Kidney (tissue), 14 donors: ENCODE results near the gene ZNF580. TPM values are rescaled to one million over a fixed set of nuclear protein-coding genes. Genes with fewer than 3 reads are reported as not detected.

ENCODE experiments used
- DNase-seq, 5 donors: peaks; one replicate each; pipeline ENCODE4 v3.0.0-alpha.2; 2013 to 2020
- FAIRE-seq: peaks from 2 replicates; lab custom pipeline; 2012; peaks lifted over from hg19 to GRCh38; lab: Jason Lieb, UNC
- H3K27ac ChIP-seq, 2 donors: one replicate each; pipeline ENCODE4 v1.7.0; 2013; ENCODE audit warnings: low read depth in 2 of 2, low read length in 2 of 2, inconsistent platforms in 1 of 2
- H3K27me3 ChIP-seq: one replicate; pipeline ENCODE4 v1.7.1; 2013; ENCODE audit warnings: low read length, inconsistent platforms; ENCODE audit not compliant: control insufficient read depth, insufficient read depth
- H3K36me3 ChIP-seq, 3 donors: one replicate each; pipeline versions ENCODE4 v1.7.0 to v1.7.1; 2013; ENCODE audit warnings: low read length in 3 of 3, control low read depth in 1 of 3, inconsistent platforms in 1 of 3; ENCODE audit not compliant: insufficient read depth in 3 of 3, control insufficient read depth in 2 of 3
- H3K4me1 ChIP-seq, 3 donors: one replicate each; pipeline versions ENCODE4 v1.7.0 to v1.7.1; 2013; ENCODE audit warnings: low read length in 3 of 3, inconsistent platforms in 1 of 3, low read depth in 1 of 3; ENCODE audit not compliant: control insufficient read depth in 2 of 3, insufficient read depth in 2 of 3
- H3K4me3 ChIP-seq, 3 donors: one replicate each; pipeline versions ENCODE4 v1.7.0 to v1.8.1; 2013; ENCODE audit warnings: low read length in 3 of 3, control low read depth in 1 of 3, inconsistent platforms in 1 of 3
- H3K9ac ChIP-seq, 3 donors: one replicate each; pipeline versions ENCODE4 v1.7.0 to v1.7.1; 2013; ENCODE audit warnings: low read length in 3 of 3, control low read depth in 1 of 3, inconsistent platforms in 1 of 3
- H3K9me3 ChIP-seq, 3 donors: one replicate each; pipeline versions ENCODE4 v1.7.0 to v1.7.1; 2013; ENCODE audit warnings: low read length in 3 of 3, control low read depth in 1 of 3, inconsistent platforms in 1 of 3; ENCODE audit not compliant: control insufficient read depth in 2 of 3, insufficient read depth in 1 of 3
- intact Hi-C: fragments of 100-400 bp; cut with DNase I; formaldehyde crosslinking; loops from one replicate; pipeline ENCODE4 v1.11.1; 2022
- polyA plus RNA-seq: library from polyadenylated mRNA; stranded (reverse); fragments of 350-450 nt; fragmentation: Illumina TruSeq; extraction: RNeasy Lipid Tissue Mini Kit (QIAGEN cat#74804); gene quantifications from one replicate; pipeline ENCODE4 v1.2.3, GENCODE V29; 2014; ENCODE audit warnings: low read depth, low replicate concordance; ENCODE audit not compliant: insufficient read depth
- total RNA-seq: library from RNA; stranded (reverse); fragmentation: NEBNext Ultra II Directional; extraction: Animal tissue kit (Norgen Biotek cat#: 25700); gene quantifications from one replicate; pipeline ENCODE4 v1.2.1, GENCODE V29; 2021
- TF ChIP-seq, protein P1 (sequence below): IDR thresholded peaks from 3 replicates; pipeline ENCODE4 v1.5.1; 2012; ENCODE audit warnings: mild to moderate bottlenecking, moderate library complexity, borderline replicate concordance; ENCODE audit not compliant: insufficient read depth; ENCODE audit errors: extremely low read depth
- donor health status: control.
- donor health status: control.
- donor health status: control.
- donor health status: control.
- donor health status: control.
- donor health status: DM: yes; HTN: yes; CAD: no.
- donor health status: Normal renal cell carcinoma (clear cell type).

The ZNF580 gene
- total and polyA plus RNA-seq, 2 donors from 2014 or later = 47.0 to 56.8 TPM

DNA sequence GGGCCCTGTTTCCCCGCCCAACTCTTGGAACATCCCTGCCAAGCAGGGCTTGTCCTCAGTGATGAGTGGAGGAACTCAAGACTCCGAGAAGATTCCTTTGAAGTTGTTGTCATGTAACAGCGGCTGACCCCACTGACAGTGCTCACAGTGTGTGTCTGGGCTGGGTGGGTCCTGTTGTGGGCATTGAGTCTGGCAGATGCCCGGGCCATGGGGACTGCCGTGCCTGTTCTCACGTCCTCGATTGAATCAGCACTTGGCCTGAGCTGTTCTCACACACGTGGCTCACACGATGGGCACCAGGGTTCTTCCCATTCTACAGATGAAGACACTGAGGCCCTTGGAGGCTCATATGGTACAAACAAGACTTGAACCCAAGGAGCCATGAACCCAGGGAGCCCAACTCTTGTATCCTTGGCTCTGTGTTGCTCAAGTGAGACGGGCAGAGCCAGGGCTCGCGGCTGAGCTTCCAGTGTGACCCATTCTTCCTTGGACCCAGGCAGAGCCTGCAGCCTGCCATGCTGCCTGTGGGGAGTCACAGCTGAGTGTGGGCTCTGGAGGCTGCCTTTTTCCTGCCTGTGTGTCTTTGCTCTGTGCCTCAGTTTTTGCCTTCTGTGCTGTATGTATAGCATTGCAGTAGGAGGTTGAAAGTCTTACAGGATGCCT lies 25.7 kb downstream of the ZNF580 start:
- no peak overlapping the region for H3K9ac ChIP-seq
- no peak overlapping the region for H3K4me3 ChIP-seq
- H3K27ac ChIP-seq = no peak overlapping the region
- no peaks in the 10 kb centered on the region for H3K9me3 ChIP-seq
- intact Hi-C loops = no loop called here
- peaks cover 0 to 8% (median 6%) of the 10 kb centered on the region in 3 donors for H3K4me1 ChIP-seq
- no peaks in the 10 kb centered on the region for H3K27me3 ChIP-seq
- FAIRE-seq (no peak), DNase-seq (peak in 1 of 5 donors; percentile 54)
- TF ChIP-seq, protein P1, sequence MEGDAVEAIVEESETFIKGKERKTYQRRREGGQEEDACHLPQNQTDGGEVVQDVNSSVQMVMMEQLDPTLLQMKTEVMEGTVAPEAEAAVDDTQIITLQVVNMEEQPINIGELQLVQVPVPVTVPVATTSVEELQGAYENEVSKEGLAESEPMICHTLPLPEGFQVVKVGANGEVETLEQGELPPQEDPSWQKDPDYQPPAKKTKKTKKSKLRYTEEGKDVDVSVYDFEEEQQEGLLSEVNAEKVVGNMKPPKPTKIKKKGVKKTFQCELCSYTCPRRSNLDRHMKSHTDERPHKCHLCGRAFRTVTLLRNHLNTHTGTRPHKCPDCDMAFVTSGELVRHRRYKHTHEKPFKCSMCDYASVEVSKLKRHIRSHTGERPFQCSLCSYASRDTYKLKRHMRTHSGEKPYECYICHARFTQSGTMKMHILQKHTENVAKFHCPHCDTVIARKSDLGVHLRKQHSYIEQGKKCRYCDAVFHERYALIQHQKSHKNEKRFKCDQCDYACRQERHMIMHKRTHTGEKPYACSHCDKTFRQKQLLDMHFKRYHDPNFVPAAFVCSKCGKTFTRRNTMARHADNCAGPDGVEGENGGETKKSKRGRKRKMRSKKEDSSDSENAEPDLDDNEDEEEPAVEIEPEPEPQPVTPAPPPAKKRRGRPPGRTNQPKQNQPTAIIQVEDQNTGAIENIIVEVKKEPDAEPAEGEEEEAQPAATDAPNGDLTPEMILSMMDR = no peak
- peaks cover 9 to 81% (median 56%) of the 10 kb centered on the region in 3 donors for H3K36me3 ChIP-seq

DNA sequence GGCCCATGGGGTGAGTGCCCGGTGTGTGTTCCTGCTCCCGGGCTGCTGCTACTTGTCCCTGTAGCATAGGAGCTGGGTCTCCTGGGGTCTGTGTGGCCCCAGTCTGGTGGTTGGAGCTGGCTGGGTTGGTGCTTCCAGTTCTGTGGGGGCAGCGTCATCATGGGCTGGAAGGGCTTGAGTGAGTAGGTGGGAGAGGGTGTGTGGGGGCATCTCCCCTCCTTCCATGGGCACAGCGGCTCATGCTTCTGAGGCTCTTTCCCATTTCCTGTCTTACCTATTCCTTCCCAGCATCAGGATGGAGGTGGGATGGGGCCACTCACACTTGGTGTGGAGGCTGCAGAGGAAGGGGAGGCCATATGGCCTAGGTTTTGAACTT lies 26.2 kb downstream of the ZNF580 start:
- Histone ChIP-seq H3K27me3 (no peaks in the 10 kb centered on the region), H3K9me3 (no peaks in the 10 kb centered on the region), H3K36me3 (peaks cover 9 to 76% (median 51%) of the 10 kb centered on the region in 3 donors), H3K4me1 (peaks cover 0 to 8% (median 6%) of the 10 kb centered on the region in 3 donors), H3K27ac (no peak overlapping the region), H3K9ac (no peak overlapping the region), H3K4me3 (no peak overlapping the region)
- FAIRE-seq (no peak), DNase-seq (peak in 1 of 5 donors; percentile 61)
- TF ChIP-seq, protein P1 = no peak
- intact Hi-C loops = no loop called here

DNA sequence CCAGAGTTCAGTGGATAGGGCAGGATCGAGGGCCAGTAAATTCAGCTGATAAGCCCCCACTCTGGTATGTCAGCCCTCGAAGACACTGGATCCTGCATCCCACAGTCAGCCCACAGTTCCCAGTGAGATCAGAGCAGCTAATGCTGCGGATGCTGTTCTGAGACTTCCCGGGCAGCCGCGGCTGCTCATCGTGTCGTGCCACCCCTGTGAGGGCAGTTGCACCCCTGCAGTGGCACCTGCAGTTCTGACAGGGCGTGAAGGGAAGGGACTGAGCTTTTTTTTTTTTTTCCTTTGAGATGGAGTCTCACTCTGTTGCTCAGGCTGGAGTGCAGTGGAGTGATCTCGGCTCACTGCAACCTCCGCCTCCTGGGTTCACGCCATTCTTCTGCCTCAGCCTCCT lies 26.7 kb downstream of the ZNF580 start:
- FAIRE-seq (no peak), DNase-seq (peak in 1 of 5 donors; percentile 29)
- Histone ChIP-seq H3K4me1 (peaks cover 0 to 8% (median 6%) of the 10 kb centered on the region in 3 donors), H3K9me3 (no peaks in the 10 kb centered on the region), H3K4me3 (no peak overlapping the region), H3K36me3 (peaks cover 9 to 72% (median 50%) of the 10 kb centered on the region in 3 donors), H3K27ac (no peak overlapping the region), H3K27me3 (no peaks in the 10 kb centered on the region), H3K9ac (no peak overlapping the region)
- TF ChIP-seq, protein P1 = no peak
- intact Hi-C loops = no loop called here

DNA sequence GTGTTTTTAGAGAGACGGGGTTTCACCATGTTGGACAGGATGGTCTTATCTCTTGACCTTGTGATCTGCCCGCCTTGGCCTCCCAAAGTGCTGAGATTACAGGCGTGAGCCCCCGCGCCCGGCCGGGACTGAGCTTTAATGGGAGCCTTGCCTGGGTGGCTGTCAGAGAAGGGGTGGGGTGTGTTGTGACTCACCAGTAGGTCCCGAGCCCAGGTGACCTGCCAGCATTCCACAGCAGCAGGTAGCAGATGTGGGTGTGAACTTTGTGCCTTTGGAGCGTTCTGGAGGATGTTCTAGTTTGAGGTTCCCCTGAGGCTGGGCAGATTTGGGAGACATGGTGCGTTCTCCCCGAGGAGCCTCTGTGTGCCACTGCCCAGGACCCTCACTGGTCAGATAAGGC lies 27.2 kb downstream of the ZNF580 start:
- Histone ChIP-seq H3K9ac (no peak overlapping the region), H3K36me3 (peaks cover 5 to 67% (median 46%) of the 10 kb centered on the region in 3 donors), H3K4me1 (peaks cover 0 to 8% (median 6%) of the 10 kb centered on the region in 3 donors), H3K4me3 (no peak overlapping the region), H3K27ac (no peak overlapping the region), H3K27me3 (no peaks in the 10 kb centered on the region), H3K9me3 (no peaks in the 10 kb centered on the region)
- intact Hi-C loops = no loop called here
- FAIRE-seq (no peak), DNase-seq (peak in 1 of 5 donors; percentile 84)
- TF ChIP-seq, protein P1 = no peak
